GM21737 (cell line): ENCODE data around the gene RBMS1.
A peak's percentile ranks its signal among the peaks of the same experiment; 100 is the strongest.

Experiments used
- ATAC-seq: cut with Tn5 transposase; IDR thresholded peaks from one replicate; pipeline ENCODE4 v1.9.1; 2021; ENCODE audit warnings: mild to moderate bottlenecking, moderate library complexity; ENCODE audit not compliant: unreplicated experiment

Gene RBMS1

DNA sequence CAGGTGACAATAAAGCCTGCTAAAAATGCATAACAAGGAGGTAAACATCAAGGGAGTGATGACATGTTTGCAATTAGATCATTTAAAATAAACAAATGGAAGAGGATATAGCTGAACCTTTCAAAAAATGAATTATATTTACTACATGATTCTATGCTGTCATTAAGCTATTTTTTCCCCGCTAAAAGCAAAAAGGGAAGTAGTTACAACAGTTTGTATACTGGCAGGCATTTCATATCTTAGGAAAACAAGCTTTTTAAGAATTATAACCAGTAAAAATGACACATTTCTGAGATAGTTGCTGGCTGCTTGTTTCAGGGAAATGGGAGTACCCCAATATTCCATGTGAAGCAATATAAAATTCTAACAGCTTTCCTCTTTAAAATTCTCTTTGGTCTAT lies 204.5 kb downstream of the RBMS1 start:
- no peak for ATAC-seq

- ATAC-seq: no peak
These were observed 205.3 kb downstream of the RBMS1 start for GRCh38 chr2:160288324-160288723.

DNA sequence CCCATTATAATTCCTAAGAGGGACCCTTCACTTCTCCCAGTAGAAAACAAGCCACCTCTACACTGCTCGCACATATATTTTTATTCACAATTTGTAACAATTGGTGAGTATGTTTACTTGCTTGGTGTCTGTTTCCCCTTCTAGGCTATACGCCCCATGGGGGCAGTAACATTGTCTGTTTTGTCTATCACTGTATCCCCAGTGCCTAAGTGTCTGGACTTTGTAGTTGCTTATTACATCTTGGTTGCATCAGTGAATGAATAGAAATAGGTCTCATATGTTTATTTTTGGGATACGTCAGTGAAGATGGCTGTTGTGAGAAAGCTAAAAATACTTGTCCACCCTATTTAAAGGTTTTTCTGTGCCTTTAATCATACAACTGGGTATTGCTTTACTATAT lies 206.1 kb downstream of the RBMS1 start:
- no peak for ATAC-seq

DNA sequence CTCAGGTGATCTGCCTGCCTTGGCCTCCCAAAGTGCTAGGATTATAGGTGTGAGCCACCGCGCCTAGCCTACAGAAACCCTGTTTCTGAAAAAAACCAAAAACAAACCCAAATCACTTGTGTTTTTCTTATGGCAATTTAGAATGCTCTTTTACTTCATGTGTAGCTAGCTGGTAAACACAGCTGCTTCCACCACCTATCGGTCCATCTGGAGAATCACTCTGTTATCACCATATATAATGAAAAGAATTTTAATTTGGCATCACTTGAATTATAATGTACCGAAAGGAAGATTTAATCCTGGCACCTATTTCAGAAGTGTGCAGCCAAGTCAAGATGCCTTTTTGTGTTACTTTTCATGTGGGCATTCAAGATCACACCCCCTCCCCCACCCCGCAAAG lies 207.1 kb downstream of the RBMS1 start:
- ATAC-seq: no peak

GRCh38 chr2:160283675-160284074 lies 209.9 kb downstream of the RBMS1 start:
- ATAC-seq: no peak

- no peak for ATAC-seq
These were observed 211.5 kb downstream of the RBMS1 start for GRCh38 chr2:160282063-160282580.

GRCh38 chr2:160281213-160281612 lies 212.4 kb downstream of the RBMS1 start:
- ATAC-seq: no peak

DNA sequence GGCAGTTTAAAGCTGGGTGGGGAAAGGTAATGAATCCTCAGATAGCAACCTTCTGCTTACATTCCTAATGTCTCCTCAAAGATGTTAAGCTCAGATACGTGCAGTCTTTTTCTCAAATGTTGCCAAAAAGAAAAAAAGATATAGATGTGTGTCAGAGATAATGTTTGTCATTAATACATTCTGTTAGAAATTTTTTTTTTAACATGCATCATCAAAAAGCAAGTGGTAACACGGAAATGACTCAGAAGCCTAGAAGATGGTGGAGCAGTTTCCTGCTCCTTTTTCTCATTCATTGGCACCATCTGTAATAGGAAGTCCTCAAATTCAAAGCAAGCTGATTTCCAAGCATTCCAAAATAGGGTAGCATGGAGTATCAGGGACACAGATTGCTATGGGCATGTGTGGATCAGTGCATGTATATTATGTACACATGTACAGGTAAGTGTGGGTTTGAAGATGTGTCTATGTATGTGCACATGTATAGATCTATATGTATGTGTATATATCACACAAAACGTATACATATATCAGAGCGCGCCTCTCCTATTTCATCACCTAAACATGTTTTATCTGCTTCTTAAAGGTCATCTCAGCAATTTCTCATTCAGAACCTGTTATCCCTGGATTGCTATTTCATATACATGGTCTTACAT lies 213.7 kb downstream of the RBMS1 start:
- ATAC-seq: no peak

GRCh38 chr2:160278879-160279177 lies 214.8 kb downstream of the RBMS1 start:
- no peak for ATAC-seq

DNA sequence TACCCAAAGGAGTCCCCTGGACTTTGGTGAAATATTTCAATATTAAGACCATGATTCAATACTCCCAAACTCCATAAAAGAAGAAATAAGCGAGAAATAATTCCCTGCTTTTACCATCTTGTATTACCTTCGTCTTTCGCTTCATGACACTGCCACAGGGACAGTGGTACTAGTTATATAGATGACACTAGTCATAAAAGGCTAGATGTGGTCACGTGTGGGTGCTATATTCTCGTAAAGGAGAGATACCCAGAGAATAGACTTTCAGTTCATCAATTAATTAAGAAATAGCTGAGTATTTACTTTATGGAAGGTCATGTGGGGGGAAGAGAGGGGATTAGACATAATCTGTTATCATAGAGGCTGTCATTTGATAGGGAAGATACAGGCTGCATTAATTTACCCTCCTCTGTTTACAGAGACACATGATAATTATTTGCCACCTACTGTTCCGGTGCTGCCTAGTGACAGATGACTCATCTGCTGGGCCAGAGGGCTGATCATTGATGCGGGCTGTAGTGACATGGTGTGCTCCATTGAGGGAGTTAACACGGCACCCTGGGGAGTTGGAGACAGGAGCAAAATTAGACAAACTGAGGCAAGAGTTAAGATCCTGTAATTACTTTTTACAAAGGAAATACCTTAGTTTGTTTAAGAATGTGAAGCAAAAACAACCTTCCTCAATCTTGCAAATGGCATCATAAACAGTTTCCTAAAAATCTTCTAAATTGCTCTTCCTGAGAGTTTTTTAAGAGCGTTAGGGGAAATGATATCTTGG lies 215.3 kb downstream of the RBMS1 start:
- no peak for ATAC-seq

DNA sequence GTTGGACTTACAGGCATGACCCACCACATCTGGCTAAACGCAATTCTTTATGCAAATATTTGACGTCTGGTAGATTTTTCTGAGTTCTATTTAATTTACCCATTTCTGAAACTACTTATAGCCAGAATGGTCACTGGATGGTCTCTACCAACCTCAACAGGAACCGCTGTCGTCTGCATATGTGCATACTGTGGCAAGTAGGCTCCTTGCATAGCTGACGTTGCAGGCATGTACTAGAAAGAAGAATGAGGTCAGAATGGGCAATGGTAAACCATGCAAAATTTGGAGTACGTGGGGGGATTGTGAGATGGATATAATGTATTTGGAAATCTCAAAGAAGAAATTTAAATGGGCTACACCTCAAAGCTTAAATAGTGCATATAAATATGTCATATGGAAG lies 216.5 kb downstream of the RBMS1 start:
- ATAC-seq: no peak

DNA sequence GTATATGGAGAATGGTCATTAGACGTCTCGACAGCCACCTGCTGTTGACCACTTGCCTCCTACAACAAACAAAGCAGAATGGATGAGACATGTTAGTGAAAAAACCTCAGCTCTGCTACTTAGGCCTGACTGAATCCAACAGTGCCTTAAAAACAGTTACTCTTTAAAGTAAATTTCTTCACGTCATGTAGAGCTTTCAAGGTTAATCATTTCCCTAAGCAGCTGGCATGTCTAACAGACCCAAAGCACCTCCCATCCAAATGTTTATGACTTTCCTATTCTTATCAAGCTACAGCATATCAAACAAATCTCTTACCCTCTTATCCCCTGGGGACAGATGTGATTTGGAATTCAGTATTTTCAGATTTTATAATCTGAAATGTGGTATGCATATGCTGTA lies 218.0 kb downstream of the RBMS1 start:
- no peak for ATAC-seq

GRCh38 chr2:160271171-160272086 lies 222.2 kb downstream of the RBMS1 start:
- ATAC-seq: no peak

- no peak for ATAC-seq
These were observed 223.0 kb downstream of the RBMS1 start for GRCh38 chr2:160270571-160271113.

- ATAC-seq: peak; percentile 89
These were observed 223.6 kb downstream of the RBMS1 start for GRCh38 chr2:160269803-160270570.

- no peak for ATAC-seq
These were observed 224.2 kb downstream of the RBMS1 start for GRCh38 chr2:160269365-160269764.

DNA sequence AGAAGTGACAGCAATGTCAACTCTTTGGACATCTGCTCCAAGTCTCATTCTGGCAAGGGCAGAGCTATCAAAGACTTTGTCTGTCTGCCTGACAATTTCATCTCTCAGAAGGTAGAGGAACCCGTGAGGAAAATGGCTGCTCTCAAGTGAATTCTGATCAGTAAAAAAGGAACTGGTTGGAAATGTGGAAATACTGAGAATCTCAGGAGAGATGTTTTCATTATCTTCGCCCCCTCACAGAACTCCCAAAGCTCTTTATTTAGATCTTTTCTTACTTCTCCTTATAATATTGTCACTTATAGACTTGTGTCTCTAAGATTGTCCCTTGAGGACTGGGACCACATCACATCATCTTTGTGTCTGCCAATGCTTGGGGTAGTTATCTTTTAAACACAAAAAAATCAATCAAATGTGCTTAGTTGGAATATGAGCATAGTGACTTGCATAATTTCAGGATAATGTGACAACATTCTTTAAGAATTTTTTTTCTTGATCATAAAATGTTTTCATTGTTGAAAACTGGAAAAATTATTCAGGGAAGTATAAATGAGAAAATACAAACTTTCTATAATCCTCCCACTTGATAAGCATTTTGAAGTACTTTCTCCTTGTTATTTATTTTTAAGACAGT lies 225.3 kb downstream of the RBMS1 start:
- ATAC-seq: no peak

DNA sequence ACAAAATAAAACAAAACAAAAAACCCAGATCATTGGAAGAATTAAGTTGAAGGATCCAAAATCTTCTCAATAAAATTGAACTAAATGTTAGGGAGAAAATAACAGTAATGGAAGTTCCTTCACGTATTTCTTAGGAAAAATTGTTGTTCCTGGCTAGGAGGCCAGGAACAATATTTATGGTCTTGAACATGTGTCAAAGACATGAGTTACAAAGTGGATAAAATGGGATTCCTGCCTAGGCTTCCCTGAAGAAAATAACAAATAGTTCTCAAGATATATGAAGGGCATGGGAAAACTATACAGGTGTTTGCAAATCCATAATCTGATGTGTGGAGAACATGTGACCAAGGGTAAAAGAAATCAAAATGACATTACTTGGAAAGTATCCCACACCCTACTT lies 225.9 kb downstream of the RBMS1 start:
- no peak for ATAC-seq

GRCh38 chr2:160267022-160267421 lies 226.6 kb downstream of the RBMS1 start:
- no peak for ATAC-seq

DNA sequence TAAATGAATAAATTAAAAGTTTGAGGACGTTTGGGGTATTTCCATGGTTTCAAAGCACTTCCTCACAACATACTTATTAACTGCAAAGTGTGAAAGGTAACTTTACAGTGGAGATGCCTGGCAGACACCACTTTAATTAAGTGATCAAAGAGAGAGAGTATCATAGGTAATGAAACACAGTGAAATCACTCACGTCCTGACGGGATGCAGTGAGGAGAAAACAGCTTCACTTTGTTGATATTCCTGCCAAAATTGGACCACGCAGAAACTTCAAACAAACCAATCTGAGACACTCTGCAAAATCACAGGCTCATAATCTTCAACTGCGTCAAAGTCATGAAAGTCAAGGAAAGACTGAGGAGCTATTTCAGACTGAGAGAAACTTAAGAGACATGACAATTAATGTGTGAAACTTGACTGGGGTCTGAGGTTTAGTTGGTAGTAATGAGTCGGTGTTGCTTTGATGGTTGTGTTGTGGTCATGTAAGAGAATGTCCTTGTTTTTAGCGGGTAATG lies 227.5 kb downstream of the RBMS1 start:
- no peak for ATAC-seq
